ENCODE measurements around the gene FMO5. TPM values are rescaled to one million over a fixed set of nuclear protein-coding genes. Genes with fewer than 3 reads are reported as not detected.

Gene FMO5
- total RNA-seq, 1 donor from 2014 or later, result 95.9 TPM

DNA sequence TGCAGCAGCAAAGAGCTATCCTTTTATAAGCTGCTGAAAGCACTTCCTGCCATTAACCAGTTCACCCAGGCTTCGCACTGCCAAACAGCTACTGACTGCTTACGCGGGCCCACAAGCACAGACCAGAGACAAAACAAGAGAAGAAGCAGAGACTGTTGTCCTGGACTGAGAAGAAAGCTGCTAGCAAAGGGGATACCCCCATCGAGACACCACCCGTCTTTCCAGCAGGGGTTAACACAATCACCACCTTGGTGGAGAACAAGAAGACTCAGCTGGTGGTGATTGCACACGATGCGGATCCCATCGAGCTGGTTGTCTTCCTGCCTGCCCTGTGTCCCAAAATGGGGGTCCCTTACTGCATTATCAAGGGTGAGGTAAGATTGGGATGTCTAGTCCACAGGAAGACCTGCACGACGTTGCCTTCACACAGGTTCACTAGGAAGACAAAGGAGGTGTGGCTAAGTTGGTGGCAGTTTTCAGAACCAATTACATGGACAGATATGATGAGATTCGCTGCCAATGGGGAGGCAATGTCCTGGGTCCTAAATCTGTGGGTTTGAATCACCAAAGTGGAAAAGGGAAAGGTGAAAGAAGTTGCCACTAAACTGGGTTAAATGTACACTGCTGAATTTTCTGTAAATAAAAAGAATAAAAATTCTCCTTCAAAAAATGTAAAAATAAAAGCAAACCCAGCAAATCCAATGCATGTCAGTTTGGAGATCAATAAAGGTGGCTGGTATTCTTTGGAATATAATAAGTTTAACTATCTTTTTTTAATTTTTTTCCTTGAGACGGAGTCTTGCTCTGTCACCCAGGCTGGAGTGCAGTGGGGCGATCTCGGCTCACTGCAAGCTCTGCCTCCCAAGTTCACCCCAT lies 1.2 kb downstream of the FMO5 start:
- intact Hi-C loops (cut with DNase I), result no loop called here
- Histone ChIP-seq H3K27me3 (no peaks in the 10 kb centered on the region), H3K9me3 (no peaks in the 10 kb centered on the region), H3K27ac (peak overlapping the region; percentile 73), H3K36me3 (peaks cover 4% of the 10 kb centered on the region), H3K4me1 (no peaks in the 10 kb centered on the region), H3K4me3 (peak overlapping the region; percentile 74)
- ATAC-seq (peak; percentile 42), DNase-seq (no peak)
- TF ChIP-seq, protein P1, sequence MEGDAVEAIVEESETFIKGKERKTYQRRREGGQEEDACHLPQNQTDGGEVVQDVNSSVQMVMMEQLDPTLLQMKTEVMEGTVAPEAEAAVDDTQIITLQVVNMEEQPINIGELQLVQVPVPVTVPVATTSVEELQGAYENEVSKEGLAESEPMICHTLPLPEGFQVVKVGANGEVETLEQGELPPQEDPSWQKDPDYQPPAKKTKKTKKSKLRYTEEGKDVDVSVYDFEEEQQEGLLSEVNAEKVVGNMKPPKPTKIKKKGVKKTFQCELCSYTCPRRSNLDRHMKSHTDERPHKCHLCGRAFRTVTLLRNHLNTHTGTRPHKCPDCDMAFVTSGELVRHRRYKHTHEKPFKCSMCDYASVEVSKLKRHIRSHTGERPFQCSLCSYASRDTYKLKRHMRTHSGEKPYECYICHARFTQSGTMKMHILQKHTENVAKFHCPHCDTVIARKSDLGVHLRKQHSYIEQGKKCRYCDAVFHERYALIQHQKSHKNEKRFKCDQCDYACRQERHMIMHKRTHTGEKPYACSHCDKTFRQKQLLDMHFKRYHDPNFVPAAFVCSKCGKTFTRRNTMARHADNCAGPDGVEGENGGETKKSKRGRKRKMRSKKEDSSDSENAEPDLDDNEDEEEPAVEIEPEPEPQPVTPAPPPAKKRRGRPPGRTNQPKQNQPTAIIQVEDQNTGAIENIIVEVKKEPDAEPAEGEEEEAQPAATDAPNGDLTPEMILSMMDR (IDR thresholded peaks at IDR 0.05), result no peak

DNA sequence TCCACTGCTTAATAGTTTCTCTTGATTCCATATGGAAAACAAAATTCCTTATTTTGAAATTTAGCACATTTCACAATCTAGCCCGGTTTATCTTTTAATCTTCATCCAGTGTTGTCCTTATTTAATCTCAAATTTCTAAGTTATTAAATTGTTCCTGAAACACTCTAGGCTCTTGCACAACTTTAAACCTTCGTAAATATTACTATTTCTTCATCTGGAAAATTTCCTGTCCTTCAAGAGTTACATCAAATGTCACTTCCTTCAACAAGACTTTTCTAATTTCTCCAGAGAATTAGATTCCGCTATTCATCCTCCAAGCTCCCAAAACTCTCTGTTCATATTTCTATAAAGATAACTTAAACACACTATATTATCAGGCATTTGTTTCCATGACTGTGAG lies 6.5 kb downstream of the FMO5 start:
- ATAC-seq, result no peak
- Histone ChIP-seq H3K36me3 (peaks cover 7% of the 10 kb centered on the region), H3K27ac (no peak overlapping the region), H3K9me3 (no peaks in the 10 kb centered on the region), H3K4me1 (no peaks in the 10 kb centered on the region), H3K4me3 (no peak overlapping the region), H3K27me3 (no peaks in the 10 kb centered on the region)
- no peak for DNase-seq
- intact Hi-C loops (cut with DNase I), result no loop called here
- TF ChIP-seq, protein P1 (IDR thresholded peaks at IDR 0.05), result no peak

DNA sequence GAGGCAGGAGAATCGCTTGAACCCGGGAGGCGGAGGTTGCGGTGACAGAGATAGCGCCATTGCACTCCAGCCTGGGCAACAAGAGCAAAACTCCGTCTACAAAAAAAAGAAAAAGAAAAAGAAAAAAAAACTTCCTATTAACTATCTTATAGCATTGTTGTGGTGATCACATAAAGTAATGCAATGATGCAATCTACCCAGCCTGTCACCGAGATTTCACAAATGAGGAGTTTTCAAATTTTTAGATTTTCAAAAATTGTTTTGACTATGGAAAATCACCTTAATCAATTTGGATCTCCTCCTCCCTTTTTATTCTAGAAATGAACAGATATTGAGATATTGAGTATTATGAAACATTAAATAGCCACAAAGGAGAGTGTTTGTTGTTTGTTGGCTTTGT lies 8.0 kb downstream of the FMO5 start:
- no peaks in the 10 kb centered on the region for H3K9me3 ChIP-seq
- H3K36me3 ChIP-seq, result peaks cover 15% of the 10 kb centered on the region
- DNase-seq (no peak), ATAC-seq (no peak)
- TF ChIP-seq, protein P1 (IDR thresholded peaks at IDR 0.05), result no peak
- H3K27me3 ChIP-seq, result no peaks in the 10 kb centered on the region
- no peak overlapping the region for H3K27ac ChIP-seq
- intact Hi-C loops (cut with DNase I), result no loop called here
- H3K4me1 ChIP-seq, result no peaks in the 10 kb centered on the region
- no peak overlapping the region for H3K4me3 ChIP-seq

DNA sequence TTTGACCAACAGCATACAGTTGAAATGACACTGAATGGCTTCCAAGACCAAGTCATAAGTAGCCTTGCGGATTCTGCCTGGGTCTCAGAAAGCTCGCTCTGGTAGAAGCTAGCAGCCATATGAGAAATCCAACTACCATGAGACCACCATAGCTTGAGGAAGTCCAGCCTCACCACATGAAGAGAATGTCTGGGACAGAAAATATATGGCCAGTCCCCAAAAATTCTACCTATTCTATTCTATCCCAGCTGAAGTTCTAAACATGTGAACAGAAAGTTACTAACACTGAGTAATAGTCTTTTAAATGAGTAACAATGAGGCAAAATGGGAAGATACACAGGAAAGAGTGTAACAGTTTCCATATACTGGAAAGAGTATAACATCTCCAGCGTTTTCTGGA lies 9.0 kb downstream of the FMO5 start:
- intact Hi-C loops (cut with DNase I), result no loop called here
- DNase-seq, result no peak
- no peaks in the 10 kb centered on the region for H3K9me3 ChIP-seq
- no peaks in the 10 kb centered on the region for H3K27me3 ChIP-seq
- TF ChIP-seq, protein P1 (IDR thresholded peaks at IDR 0.05), result no peak
- H3K4me1 ChIP-seq, result no peaks in the 10 kb centered on the region
- H3K4me3 ChIP-seq, result no peak overlapping the region
- ATAC-seq, result no peak
- H3K27ac ChIP-seq, result no peak overlapping the region
- H3K36me3 ChIP-seq, result peaks cover 22% of the 10 kb centered on the region

DNA sequence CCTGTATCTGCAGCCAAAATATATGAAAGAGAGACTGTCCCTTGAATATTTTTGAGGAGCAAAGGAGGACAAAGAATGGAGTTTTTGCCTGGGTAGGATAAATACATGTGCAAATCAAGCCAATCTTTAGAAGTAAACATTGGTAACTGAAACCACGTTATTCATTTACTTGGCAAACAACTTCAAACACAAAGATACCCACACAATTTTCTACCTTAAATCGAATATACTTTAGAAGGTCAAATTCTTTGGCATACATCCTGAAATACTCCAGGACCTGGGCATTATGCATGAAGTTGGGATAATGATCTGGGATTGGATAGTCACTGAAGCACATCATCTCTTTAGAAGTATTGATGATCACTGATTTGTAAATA lies 9.6 kb downstream of the FMO5 start:
- TF ChIP-seq, protein P1 (IDR thresholded peaks at IDR 0.05), result no peak
- Histone ChIP-seq H3K9me3 (no peaks in the 10 kb centered on the region), H3K4me3 (no peak overlapping the region), H3K27me3 (no peaks in the 10 kb centered on the region), H3K27ac (no peak overlapping the region), H3K4me1 (no peaks in the 10 kb centered on the region), H3K36me3 (peaks cover 26% of the 10 kb centered on the region)
- ATAC-seq (no peak), DNase-seq (no peak)
- intact Hi-C loops (cut with DNase I), result no loop called here

All from upper lobe of right lung (tissue), 1 donor.